Progenitor cell of endocrine pancreas (in vitro differentiated cells): Measurements from ENCODE around the gene RPH3AL. TPM values are rescaled to one million over a fixed set of nuclear protein-coding genes. Genes with fewer than 3 reads are reported as not detected.
A peak's percentile ranks its signal among the peaks of the same experiment; 100 is the strongest.

Experiments
- DNase-seq: peaks from one replicate; pipeline ENCODE4 v3.0.0; 2021; ENCODE audit warnings: low spot score; ENCODE audit not compliant: unreplicated experiment
- H3K27ac Mint-ChIP-seq: 2 replicates; pipeline ENCODE4 v1.8.0; 2021; ENCODE audit warnings: mild to moderate bottlenecking, moderate library complexity, mixed read lengths
- H3K27me3 Mint-ChIP-seq: 2 replicates; pipeline ENCODE4 v1.8.0; 2021; ENCODE audit warnings: mixed read lengths
- H3K36me3 Mint-ChIP-seq: 2 replicates; pipeline ENCODE4 v1.8.0; 2022; ENCODE audit warnings: mixed read lengths; ENCODE audit not compliant: insufficient read depth
- H3K4me1 Mint-ChIP-seq: 2 replicates; pipeline ENCODE4 v1.8.0; 2021; ENCODE audit warnings: low read depth, mixed read lengths
- H3K4me3 Mint-ChIP-seq: 2 replicates; pipeline ENCODE4 v1.8.0; 2021; ENCODE audit warnings: low read depth, mild to moderate bottlenecking, moderate library complexity, mixed read lengths
- H3K9me3 Mint-ChIP-seq: 2 replicates; pipeline ENCODE4 v1.8.0; 2021; ENCODE audit warnings: low read depth, mixed read lengths
- total RNA-seq: library from RNA; stranded (reverse); gene quantifications from 2 replicates; pipeline ENCODE4 v1.2.1, GENCODE V29; 2021
- TF ChIP-seq, protein P1 (sequence below): fragments of 200-600 bp; sonication (generic); IDR thresholded peaks from one replicate; pipeline ENCODE4 v1.5.0; 2021; ENCODE audit warnings: antibody characterized with exemption, mild to moderate bottlenecking; ENCODE audit not compliant: unreplicated experiment

Gene RPH3AL
- total RNA-seq, 1 donor from 2014 or later: 47.6 TPM

- H3K9me3 Mint-ChIP-seq: no peaks in the 10 kb centered on the region
- no peak overlapping the region for H3K27ac Mint-ChIP-seq
- DNase-seq: no peak
- H3K4me1 Mint-ChIP-seq: peaks cover 7% of the 10 kb centered on the region
- TF ChIP-seq, protein P1, sequence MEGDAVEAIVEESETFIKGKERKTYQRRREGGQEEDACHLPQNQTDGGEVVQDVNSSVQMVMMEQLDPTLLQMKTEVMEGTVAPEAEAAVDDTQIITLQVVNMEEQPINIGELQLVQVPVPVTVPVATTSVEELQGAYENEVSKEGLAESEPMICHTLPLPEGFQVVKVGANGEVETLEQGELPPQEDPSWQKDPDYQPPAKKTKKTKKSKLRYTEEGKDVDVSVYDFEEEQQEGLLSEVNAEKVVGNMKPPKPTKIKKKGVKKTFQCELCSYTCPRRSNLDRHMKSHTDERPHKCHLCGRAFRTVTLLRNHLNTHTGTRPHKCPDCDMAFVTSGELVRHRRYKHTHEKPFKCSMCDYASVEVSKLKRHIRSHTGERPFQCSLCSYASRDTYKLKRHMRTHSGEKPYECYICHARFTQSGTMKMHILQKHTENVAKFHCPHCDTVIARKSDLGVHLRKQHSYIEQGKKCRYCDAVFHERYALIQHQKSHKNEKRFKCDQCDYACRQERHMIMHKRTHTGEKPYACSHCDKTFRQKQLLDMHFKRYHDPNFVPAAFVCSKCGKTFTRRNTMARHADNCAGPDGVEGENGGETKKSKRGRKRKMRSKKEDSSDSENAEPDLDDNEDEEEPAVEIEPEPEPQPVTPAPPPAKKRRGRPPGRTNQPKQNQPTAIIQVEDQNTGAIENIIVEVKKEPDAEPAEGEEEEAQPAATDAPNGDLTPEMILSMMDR: no peak
- H3K27me3 Mint-ChIP-seq: no peaks in the 10 kb centered on the region
- H3K4me3 Mint-ChIP-seq: no peak overlapping the region
- H3K36me3 Mint-ChIP-seq: peaks cover 13% of the 10 kb centered on the region
Observed at GRCh38 chr17:358491-359151, 6.0 kb upstream of the RPH3AL start.

DNA sequence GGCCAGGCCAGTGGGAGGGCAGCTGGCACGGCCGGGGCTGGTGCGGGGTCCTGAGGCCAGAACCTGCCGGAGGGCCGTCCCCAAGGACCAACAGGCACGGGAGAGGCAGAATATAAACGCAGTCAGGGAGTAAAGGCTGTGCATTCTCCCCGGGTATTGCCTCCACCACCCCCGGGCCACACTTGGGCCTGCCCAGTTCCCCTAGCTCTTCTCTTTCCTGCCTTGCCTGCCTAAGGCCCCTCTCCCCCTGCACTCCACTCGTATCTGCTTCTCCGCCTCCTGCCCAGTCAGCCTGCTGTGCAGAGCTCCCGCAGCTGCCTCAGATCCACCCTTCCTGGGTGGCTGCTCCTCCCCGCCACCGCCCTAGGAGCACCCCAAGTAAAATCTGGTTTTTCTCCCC lies 5.0 kb upstream of the RPH3AL start:
- DNase-seq: no peak
- H3K9me3 Mint-ChIP-seq: no peaks in the 10 kb centered on the region
- no peak overlapping the region for H3K4me3 Mint-ChIP-seq
- TF ChIP-seq, protein P1: no peak
- peaks cover 13% of the 10 kb centered on the region for H3K36me3 Mint-ChIP-seq
- peaks cover 16% of the 10 kb centered on the region for H3K4me1 Mint-ChIP-seq
- H3K27me3 Mint-ChIP-seq: no peaks in the 10 kb centered on the region
- H3K27ac Mint-ChIP-seq: peak overlapping the region; percentile 79

- H3K4me1 Mint-ChIP-seq: peaks cover 23% of the 10 kb centered on the region
- no peak for DNase-seq
- peaks cover 11% of the 10 kb centered on the region for H3K36me3 Mint-ChIP-seq
- no peaks in the 10 kb centered on the region for H3K9me3 Mint-ChIP-seq
- TF ChIP-seq, protein P1: no peak
- H3K4me3 Mint-ChIP-seq: no peak overlapping the region
- peak overlapping the region; percentile 76 for H3K27ac Mint-ChIP-seq
- H3K27me3 Mint-ChIP-seq: no peaks in the 10 kb centered on the region
Observed at GRCh38 chr17:356671-357434, 4.2 kb upstream of the RPH3AL start.

DNA sequence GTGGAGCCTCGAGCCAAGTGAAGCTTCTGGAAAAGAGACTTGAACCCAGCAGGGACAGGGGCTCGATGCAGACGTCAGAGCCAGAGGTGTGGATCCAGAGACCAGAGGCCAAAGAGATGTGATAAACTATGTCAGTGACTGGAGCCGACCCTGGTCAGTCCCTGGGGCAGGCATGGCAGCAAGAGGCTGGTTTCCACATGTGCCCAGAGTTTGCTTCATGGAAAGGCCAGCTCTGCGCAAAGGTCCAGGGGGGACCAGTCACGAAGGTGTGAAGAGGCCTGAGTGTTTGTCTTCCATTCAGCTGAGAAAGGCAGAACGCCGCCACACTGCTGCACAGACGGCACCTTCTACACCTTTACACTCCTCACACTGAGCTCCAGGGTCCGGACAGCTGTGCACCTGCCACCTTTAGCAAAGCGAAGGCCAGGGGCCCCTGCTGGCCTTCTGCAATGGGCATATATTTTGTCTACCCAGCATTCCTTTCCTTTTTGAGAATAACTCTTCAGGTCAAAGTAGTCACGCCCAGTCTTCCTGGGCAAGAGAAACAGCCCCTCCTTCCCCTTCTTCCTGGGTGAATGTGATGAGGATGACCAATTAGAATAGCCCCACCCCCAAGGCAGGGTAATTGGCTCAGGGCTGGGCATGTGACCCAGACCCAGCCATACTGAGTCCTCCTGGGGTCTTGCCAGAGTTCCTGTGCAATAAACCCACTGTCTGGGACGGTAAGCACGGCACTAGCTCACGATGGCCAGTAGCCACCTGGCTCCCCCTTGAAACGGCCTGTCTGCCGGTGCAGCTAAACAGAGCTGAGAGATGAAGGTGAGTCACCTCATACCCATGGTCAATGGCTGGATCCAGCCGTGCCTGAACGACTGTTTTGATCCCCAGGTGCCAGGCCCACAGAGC lies 2.3 kb upstream of the RPH3AL start:
- TF ChIP-seq, protein P1: no peak
- no peaks in the 10 kb centered on the region for H3K27me3 Mint-ChIP-seq
- no peak overlapping the region for H3K4me3 Mint-ChIP-seq
- peaks cover 9% of the 10 kb centered on the region for H3K36me3 Mint-ChIP-seq
- no peaks in the 10 kb centered on the region for H3K9me3 Mint-ChIP-seq
- H3K4me1 Mint-ChIP-seq: peaks cover 41% of the 10 kb centered on the region
- H3K27ac Mint-ChIP-seq: peak overlapping the region; percentile 73
- DNase-seq: no peak

DNA sequence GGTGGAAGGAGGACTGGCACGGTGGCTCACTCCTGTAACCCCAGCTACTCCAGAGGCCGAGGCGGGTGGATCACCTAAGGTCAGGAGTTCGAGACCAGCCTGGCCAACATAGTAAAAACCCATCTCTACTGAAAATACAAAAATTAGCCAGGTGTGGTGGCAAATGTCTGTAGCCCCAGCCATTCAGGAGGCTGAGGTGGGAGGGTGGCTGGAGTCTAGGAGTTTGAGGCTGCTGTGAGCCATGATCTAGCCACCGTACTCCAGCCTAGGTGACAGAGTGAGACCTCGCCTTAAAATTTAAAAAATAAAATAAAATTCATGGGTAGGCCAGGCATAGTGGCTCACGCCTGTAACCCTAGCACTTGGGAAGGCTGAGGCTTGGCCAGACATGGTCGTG lies 1.2 kb upstream of the RPH3AL start:
- no peak for DNase-seq
- Mint-ChIP-seq H3K4me1 (peaks cover 47% of the 10 kb centered on the region), H3K27me3 (no peaks in the 10 kb centered on the region), H3K4me3 (no peak overlapping the region), H3K36me3 (peaks cover 9% of the 10 kb centered on the region), H3K27ac (peak overlapping the region; percentile 99), H3K9me3 (no peaks in the 10 kb centered on the region)
- TF ChIP-seq, protein P1: no peak
